Stimulated activated CD4-positive, alpha-beta T cell treated with anti-CD3 and anti-CD28 coated beads, Interleukin-1b, Interleukin-23, amount 100 ng/mL, for 48 hours (primary cell): ENCODE results near the gene GABPB2.
A peak's percentile ranks its signal among the peaks of the same experiment; 100 is the strongest.
"Not testable (repeated sequence)": the region's sequence is repeated elsewhere in the genome, so short reads cannot be mapped to it uniquely, and the experiment has no call there.

Experiments
- DNase-seq: peaks from one replicate; pipeline ENCODE4 v3.0.0-alpha.2; 2020

Gene GABPB2

GRCh38 chr1:151060007-151060656, 10.4 kb upstream of the GABPB2 start, which contains the start of gene MLLT11:
TSS of gene MLLT11 (plus strand) at chr1:151060397. CDS start at chr1:151067225, 6,828 bp downstream.
- no peak for DNase-seq

DNA sequence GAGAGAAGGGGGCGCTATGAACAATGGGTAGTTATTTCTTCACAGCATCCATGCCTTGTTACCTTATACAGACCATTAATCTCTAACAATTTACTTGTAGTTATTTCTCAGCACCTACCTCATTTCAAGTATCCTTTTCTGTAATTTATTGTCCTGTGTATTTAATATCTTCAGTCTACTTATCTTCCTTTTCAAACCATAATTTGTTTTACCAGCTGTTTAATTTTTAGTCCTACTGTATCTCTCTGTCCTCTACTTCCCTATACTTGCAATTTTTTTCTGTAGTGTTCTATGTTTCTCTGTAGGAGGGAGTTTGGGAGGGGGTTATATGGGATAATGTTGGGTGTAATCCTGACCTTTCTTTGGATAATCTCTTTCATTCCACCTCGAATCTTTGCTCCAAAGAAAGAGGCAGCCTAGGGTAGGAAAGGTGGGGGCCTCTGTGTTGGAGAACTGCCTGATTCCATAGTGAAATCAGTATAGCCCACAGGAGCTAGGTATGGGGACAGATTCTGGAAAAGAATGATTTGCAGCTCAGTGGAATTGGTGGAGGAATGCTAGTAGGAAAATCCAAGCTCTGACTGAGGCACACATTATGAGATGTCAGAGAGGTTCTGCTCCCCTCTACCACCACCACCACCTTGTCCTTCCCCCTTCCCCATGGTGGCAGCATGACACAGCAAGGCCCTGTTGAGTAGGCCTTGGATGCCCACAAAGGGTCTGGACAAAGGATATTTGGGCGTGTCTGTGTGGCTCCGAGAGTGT, 9.7 kb upstream of the GABPB2 start:
- DNase-seq = no peak

DNA sequence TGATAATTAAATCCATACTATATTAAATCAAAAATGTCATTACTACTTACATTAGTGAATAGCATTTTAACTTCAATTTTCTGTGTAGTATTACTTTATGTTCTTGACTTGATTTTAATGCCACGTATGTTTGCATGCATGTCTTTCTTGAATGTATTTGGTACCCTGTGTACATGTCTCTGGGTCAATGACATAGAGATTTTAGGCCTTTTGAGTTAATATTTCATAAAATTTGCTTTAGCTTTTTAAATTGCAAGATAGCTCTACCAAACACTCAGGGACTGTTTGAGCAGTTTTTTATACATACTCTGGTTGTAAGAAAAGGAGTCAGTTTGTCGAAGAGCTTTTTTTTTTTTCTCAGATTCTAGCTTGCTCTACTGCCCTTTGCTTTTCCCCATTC, 8.9 kb upstream of the GABPB2 start:
- no peak for DNase-seq

- DNase-seq = no peak
These were observed 7.7 kb upstream of the GABPB2 start for GRCh38 chr1:151062741-151063371.

DNA sequence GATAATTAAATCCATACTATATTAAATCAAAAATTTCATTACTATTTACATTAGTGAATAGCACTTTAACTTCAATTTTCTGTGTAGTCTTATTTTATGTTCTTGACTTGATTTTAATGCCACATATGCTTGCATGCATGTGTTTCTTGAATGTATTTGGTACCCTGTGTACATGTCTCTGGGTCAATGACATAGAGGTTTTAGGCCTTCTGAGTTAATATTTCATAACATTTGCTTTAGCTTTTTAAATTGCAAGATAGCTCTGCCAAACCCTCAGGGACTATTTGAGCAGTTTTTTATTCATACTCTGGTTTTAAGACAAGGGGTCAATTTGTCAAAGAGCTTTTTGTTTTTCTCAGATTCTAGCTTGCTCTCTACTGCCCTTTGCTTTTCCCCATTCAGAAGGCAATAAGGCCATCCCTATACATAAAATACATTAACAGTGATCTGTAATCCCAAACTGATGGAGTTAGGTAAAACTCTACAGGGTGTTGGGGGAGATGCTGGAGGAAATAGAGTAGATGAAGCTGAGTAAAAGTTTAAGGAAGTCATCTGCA, 5.4 kb upstream of the GABPB2 start:
- no peak for DNase-seq

DNA sequence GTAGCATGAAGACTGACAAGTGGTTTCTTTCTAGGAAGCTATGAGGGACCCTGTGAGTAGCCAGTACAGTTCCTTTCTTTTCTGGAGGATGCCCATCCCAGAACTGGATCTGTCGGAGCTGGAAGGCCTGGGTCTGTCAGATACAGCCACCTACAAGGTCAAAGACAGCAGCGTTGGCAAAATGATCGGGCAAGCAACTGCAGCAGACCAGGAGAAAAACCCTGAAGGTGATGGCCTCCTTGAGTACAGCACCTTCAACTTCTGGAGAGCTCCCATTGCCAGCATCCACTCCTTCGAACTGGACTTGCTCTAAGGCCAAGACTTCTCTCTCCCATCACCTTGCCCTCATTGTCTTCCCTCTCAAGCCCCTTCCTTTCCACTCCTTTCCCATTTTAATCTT, 3.4 kb upstream of the GABPB2 start:
- DNase-seq = no peak

DNA sequence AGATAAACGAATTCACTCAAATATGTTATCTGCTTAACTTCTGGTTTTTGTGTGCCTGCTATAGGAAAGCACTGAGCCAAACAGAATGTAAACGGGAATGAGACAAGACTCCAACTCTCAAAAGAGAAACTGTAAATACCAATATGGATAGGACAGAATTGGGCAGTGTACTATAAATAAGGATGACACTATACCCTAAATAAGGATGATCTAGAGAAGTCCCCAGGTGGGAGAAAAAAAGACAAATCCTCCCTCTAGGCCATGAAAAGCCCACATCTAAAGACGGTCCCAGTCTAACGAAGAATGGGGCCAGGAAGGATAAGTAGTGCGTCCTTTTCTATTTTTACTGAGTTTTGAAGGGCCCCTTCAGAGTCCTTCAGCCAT, 1.5 kb upstream of the GABPB2 start:
- no peak for DNase-seq

- no peak for DNase-seq
These were observed 1.7 kb downstream of the GABPB2 start for GRCh38 chr1:151072224-151072623.

- DNase-seq = no peak
These were observed 15.5 kb downstream of the GABPB2 start for GRCh38 chr1:151085953-151086559.

- not testable (repeated sequence) for DNase-seq
These were observed 26.9 kb downstream of the GABPB2 start for GRCh38 chr1:151097426-151097825.

DNA sequence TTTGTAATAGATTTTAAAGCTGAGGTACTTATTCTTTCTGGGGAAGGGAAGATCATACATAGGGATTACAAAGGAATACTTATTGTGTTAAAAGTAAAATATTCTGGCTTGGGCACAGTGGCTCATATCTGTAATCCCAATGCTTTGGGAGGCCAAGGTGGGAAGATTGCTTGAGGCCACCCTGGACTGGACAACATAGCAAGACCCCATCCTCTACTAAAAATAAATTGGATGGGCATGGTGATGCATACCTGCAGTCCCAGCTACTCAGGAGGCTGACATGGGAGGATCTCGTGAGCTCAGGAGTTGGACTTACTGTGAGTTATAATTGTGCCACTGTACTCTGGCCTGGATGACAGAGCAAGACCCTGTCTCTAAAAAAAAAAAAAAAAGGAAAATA, 27.6 kb downstream of the GABPB2 start:
- DNase-seq = no peak

GRCh38 chr1:151104630-151105029, 34.1 kb downstream of the GABPB2 start:
- DNase-seq = no peak

GRCh38 chr1:151106894-151107293, 36.3 kb downstream of the GABPB2 start:
- no peak for DNase-seq

GRCh38 chr1:151108331-151108730, 37.8 kb downstream of the GABPB2 start:
- DNase-seq = no peak

DNA sequence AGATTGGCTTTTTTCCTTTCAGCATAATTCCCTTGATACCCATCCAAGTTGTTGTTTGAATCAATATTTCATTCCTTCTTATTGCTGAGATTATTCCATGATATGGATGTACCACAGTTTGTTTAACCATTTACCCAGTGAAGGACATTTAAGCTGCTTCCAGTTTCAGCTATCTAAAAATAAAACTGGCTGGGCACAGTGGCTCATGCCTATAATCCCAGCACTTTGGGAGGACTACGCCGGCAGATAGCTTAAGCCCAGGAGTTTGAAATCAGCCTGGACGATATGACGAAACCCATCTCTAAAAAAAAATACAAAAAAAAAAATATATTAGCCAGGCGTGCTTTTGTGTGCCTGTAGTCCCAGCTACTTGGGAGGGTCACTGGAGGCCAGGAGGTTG, 43.3 kb downstream of the GABPB2 start:
- DNase-seq = no peak

DNA sequence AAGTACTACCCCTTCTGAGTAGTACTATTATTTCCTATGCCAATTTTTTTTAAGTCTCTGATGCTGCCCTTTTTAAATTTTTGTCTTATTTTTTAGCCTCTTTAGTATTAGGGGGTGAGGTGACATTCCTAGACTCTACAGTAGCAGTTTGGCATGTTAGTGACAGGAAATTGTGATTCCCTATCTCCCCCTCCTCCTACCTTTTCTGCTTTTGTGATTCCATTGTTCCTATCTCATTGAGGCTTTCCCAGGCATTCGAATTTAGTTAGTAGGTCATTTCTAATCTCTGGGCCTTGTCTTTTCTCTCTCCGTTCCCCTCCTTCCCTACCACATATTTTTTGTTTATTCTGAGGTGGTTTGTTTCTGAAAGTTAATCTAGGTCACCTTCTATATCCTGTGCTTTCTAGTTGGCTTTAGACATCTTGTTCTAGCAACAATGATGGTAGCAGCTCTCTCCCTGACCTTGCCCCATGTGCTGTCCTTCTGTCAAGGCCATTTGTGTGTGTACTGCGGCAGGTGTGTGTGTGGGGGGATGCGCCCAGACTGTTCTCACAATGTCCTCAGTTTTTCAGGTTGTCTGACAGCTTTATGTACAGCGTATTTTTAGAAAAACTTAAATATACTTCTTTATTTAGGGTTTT, 54.3 kb downstream of the GABPB2 start:
- DNase-seq = no peak

DNA sequence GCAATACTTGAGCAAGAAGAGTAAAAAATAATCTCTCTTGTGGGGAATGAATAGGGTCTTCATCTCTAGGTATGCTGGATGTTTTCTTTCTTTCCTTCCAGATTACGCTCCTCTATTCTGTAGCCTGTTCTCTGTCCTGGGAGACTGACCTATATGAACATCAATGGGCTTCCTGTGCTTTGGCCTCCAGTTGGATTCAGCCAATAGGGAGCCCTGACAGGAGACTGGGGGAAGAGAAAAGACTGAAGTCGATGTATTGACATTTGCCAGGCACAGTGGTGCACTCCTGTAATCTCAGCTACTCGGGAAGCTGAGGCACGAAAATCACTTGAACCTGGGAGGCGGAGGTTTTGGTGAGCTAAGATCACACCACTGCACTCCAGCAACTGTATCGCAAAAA, 58.2 kb downstream of the GABPB2 start:
- DNase-seq = no peak

DNA sequence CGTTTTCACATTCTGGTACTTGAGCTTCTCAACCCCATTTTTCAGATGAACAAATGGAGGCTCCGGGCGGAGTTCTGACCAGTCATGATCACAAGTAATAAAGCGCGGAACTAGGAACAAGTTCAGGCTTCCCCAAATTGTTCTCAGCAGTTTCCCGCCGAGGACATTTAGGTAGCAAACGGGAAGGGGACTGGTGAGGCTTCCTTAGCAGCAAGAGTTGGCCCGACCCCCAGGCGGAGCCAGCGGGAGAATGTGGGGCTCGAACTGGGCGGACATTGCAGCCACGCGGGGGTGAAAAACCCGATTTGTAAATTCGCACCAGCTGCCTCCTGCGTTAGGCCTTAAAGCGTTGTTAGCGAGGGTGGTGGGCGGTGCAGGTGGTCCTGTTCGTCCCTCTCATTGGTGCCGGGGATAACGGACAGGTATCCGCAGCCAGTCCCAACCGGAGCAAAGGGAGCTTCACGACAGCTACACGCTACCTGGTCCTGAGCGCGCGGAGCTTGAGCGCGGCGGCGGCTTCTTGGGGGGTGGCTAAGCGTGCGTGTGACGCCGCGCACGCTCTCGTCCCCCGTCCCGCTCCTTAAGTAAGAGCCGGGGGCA, 60.5 kb downstream of the GABPB2 start:
- DNase-seq = peak; percentile 91

DNA sequence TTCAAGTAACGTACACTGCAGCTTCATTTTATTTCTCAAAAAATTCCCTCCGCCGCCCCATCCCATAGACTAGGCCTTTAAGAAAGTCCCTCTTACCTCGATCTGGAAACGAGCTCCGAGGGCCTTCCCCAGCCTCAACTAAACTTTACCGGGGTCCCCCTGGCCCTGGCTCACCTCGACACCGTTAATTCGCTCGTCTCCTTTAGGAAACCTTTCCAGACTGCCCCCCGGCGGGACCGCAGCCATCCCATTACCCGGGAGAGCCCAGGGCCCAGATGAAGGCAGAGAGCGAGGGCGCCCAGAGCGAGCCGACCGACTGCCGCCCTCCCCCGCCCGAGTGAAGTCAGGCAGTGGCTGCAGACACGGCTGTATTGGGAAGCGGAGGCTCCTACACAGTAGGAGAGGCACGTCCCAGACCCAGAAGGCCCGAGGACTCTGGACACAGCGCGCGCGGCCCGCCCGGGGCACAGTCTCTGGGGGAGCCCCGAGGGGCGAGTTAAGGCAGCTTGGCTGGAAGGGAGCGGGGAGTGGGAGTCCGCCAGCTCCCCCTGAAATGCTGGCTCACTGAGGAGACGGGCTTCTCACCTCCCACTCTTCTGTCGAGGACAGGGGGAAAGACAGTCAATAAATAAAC, 61.3 kb downstream of the GABPB2 start:
- no peak for DNase-seq

DNA sequence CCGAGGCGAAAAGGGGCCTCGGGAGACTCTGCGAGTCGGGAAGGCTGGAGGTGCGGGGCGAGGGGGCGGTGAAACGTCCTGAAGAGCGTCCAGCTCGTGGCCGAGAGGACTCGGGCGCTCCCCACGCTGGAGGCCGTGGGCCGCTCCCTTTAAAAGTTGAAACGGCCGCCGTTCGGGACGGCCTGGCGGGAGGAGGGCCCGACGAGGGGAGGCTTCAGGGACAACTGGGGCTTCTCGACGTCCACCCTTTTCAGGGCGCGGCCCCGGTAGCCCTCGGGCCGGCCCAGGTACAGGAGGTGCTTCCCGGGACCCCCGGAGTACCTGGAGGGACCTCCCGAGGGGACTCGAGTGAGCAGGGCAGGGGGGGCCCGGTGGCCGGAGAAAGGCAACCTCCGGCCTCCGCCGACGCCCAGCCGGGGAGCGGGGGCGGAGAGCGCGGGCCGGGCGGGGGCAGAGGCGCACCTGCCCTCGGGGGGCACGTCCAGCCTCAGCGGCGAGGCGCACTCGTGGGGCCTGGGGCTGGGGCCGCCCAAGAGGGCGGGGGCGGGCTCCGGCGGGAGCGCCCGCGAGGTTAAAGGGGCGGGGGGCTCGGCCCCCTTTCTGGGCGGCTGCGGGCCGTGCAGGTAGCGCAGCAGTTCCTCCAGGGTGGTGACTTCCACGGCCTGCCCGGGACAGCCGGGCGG, 61.9 kb downstream of the GABPB2 start:
- no peak for DNase-seq
